Spleen (tissue), 7 donors: ENCODE results near the gene C1GALT1.

Experiments
- POLR2AphosphoS5 ChIP-seq, 3 donors: sonication (generic); formaldehyde crosslinking; IDR thresholded peaks; one replicate each; pipeline ENCODE4 v1.5.1; 2017; ENCODE audit warnings: antibody characterized with exemption in 3 of 3
- TF ChIP-seq, protein P1 (sequence below), 11 experiments: fragments of 200-600 bp in 7 of 11; fragments of 450-650 bp in 4 of 11; sonication (generic) in 4 of 11; IDR thresholded peaks in 8 of 11; conservative IDR thresholded peaks in 3 of 11; 1 replicate in 7 of 11; 2 replicates in 4 of 11; pipeline versions ENCODE4 v1.4.0 to v1.8.0; 2016 to 2021; ENCODE audit warnings: antibody characterized with exemption in 11 of 11, inconsistent platforms in 4 of 11, mild to moderate bottlenecking in 1 of 11
- donor health status: DM: no; HTN: no; CAD: no; lungs with moderate emphysema.
- donor health status: DM: no; HTN: no; CAD: no.
- donor health status: DM: no; HTN: no; CAD: no.

DNA sequence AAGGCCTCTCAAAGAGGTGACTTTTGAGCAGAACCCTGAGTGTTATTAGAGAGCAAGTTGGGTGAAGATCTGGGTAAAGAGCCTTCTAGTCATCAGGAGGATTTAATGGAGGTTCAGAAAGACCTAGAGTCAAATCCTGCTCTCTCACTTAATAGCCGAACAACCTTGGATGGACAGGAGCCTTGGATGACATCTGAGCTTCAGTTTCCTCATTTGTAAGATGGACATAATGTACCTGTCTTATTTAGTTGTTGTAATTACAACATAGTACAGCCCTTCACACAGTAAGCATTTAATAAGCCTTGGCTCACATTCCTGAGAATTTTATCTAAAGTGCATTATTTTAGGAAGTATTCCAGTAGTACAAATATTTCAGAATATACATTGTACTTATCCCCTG is 57.0 kb downstream of the C1GALT1 start:
- TF ChIP-seq, protein P1, sequence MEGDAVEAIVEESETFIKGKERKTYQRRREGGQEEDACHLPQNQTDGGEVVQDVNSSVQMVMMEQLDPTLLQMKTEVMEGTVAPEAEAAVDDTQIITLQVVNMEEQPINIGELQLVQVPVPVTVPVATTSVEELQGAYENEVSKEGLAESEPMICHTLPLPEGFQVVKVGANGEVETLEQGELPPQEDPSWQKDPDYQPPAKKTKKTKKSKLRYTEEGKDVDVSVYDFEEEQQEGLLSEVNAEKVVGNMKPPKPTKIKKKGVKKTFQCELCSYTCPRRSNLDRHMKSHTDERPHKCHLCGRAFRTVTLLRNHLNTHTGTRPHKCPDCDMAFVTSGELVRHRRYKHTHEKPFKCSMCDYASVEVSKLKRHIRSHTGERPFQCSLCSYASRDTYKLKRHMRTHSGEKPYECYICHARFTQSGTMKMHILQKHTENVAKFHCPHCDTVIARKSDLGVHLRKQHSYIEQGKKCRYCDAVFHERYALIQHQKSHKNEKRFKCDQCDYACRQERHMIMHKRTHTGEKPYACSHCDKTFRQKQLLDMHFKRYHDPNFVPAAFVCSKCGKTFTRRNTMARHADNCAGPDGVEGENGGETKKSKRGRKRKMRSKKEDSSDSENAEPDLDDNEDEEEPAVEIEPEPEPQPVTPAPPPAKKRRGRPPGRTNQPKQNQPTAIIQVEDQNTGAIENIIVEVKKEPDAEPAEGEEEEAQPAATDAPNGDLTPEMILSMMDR (IDR thresholded peaks at IDR 0.05 in 8 of 11, conservative IDR thresholded peaks at IDR 0.05 in 3 of 11), result no peak
- no peak for TF ChIP-seq POLR2AphosphoS5 (IDR thresholded peaks at IDR 0.05)
